D721Med (cell line): ENCODE measurements around the gene ZNF410.

Experiments used
- DNase-seq: peaks from one replicate; pipeline ENCODE4 v3.0.0; 2011; ENCODE audit warnings: low spot score; ENCODE audit not compliant: insufficient read length
- FAIRE-seq: peaks from 2 replicates; lab custom pipeline; 2011; peaks lifted over from hg19 to GRCh38; lab: Jason Lieb, UNC
- CTCF ChIP-seq: IDR thresholded peaks from 2 replicates; pipeline ENCODE4 v1.5.1; 2012; ENCODE audit warnings: mild to moderate bottlenecking, control low read depth; ENCODE audit not compliant: insufficient read depth; ENCODE audit errors: missing control alignments

The ZNF410 gene

GRCh38 chr14:73976125-73976524 lies 89.5 kb downstream of the ZNF410 start:
- no peak for FAIRE-seq
- no peak for DNase-seq
- TF ChIP-seq CTCF: no peak

- DNase-seq (no peak), FAIRE-seq (no peak)
- TF ChIP-seq CTCF: no peak
These were observed 91.2 kb downstream of the ZNF410 start for GRCh38 chr14:73977896-73978295.
